ENCODE measurements around the gene TPM1.
"Not testable (repeated sequence)": the region's sequence is repeated elsewhere in the genome, so short reads cannot be mapped to it uniquely, and the experiment has no call there.

Gene TPM1

GRCh38 chr15:63090472-63090871 is 47.9 kb downstream of the TPM1 start:
- H3K27ac ChIP-seq: no peak overlapping the region
- TF ChIP-seq ZFX (IDR thresholded peaks at IDR 0.05; ENCODE audit: borderline replicate concordance) (no peak), CTCF (IDR thresholded peaks at IDR 0.05) (no peak)

- TF ChIP-seq ZFX (IDR thresholded peaks at IDR 0.05; ENCODE audit: borderline replicate concordance) (no peak), CTCF (IDR thresholded peaks at IDR 0.05) (no peak)
- no peak overlapping the region for H3K27ac ChIP-seq
Measured at GRCh38 chr15:63090887-63091286, 48.3 kb downstream of the TPM1 start.

- H3K27ac ChIP-seq: no peak overlapping the region
- no peak for TF ChIP-seq ZFX (IDR thresholded peaks at IDR 0.05; ENCODE audit: borderline replicate concordance)
- TF ChIP-seq CTCF (IDR thresholded peaks at IDR 0.05): no peak
Measured at GRCh38 chr15:63091679-63092446, 49.3 kb downstream of the TPM1 start.

GRCh38 chr15:63093486-63094205 is 51.1 kb downstream of the TPM1 start:
- TF ChIP-seq ZFX (IDR thresholded peaks at IDR 0.05; ENCODE audit: borderline replicate concordance): no peak
- peak; percentile 91 for TF ChIP-seq CTCF (IDR thresholded peaks at IDR 0.05)
- H3K27ac ChIP-seq: no peak overlapping the region

- H3K27ac ChIP-seq: no peak overlapping the region
Measured at GRCh38 chr15:63094495-63094931, 52.0 kb downstream of the TPM1 start.

GRCh38 chr15:63096178-63096577 is 53.6 kb downstream of the TPM1 start:
- H3K27ac ChIP-seq: no peak overlapping the region
- TF ChIP-seq CTCF (IDR thresholded peaks at IDR 0.05) (no peak), ZFX (IDR thresholded peaks at IDR 0.05; ENCODE audit: borderline replicate concordance) (no peak)

More at GRCh38 chr15:63094495-63094931, 52.0 kb downstream of the TPM1 start:
- no peak for TF ChIP-seq CTCF (IDR thresholded peaks at IDR 0.05)
- TF ChIP-seq ZFX (IDR thresholded peaks at IDR 0.05; ENCODE audit: borderline replicate concordance): no peak

- not testable (repeated sequence) for H3K27ac ChIP-seq
Measured at GRCh38 chr15:63098901-63099300, 56.4 kb downstream of the TPM1 start.

GRCh38 chr15:63099581-63099980 is 57.0 kb downstream of the TPM1 start:
- H3K27ac ChIP-seq: not testable (repeated sequence)
